HEK293T (cell line): ENCODE data around the gene ILDR2.

Experiments
- CTCF ChIA-PET: fragments of 350-600 bp; formaldehyde crosslinking; extraction: SDS; loops from one replicate; lab custom pipeline; 2021; ENCODE audit warnings: antibody characterized with exemption, inconsistent platforms; lab: Yijun Ruan, JAX
- POLR2A ChIA-PET: fragments of 350-600 bp; formaldehyde crosslinking; extraction: SDS; loops from one replicate; lab custom pipeline; 2020; ENCODE audit warnings: antibody characterized with exemption, inconsistent platforms; lab: Yijun Ruan, JAX
- DNase-seq: peaks from one replicate; pipeline ENCODE4 v3.0.0; 2012; ENCODE audit warnings: mixed read lengths; ENCODE audit errors: extremely low spot score
- ARNT ChIP-seq: fragments of 450-650 bp; IDR thresholded peaks from 2 replicates; pipeline ENCODE4 v1.6.1; 2017; ENCODE audit warnings: mild to moderate bottlenecking
- BHLHE40 ChIP-seq: fragments of 450-650 bp; IDR thresholded peaks from 2 replicates; pipeline ENCODE4 v1.6.1; 2016; ENCODE audit warnings: mild to moderate bottlenecking, moderate library complexity, borderline replicate concordance
- CTBP1 ChIP-seq: fragments of 450-650 bp; IDR thresholded peaks from 2 replicates; pipeline ENCODE4 v1.6.1; 2016; ENCODE audit warnings: borderline replicate concordance
- ELF4 ChIP-seq: fragments of 450-650 bp; IDR thresholded peaks from 2 replicates; pipeline ENCODE4 v1.6.1; 2017; ENCODE audit warnings: antibody characterized with exemption
- FOXA1 ChIP-seq: fragments of 450-650 bp; IDR thresholded peaks from 2 replicates; pipeline ENCODE4 v1.6.1; 2016; ENCODE audit warnings: mild to moderate bottlenecking
- FOXK2 ChIP-seq: fragments of 450-650 bp; IDR thresholded peaks from 2 replicates; pipeline ENCODE4 v1.6.1; 2016; ENCODE audit warnings: mild to moderate bottlenecking
- FOXM1 ChIP-seq: fragments of 450-650 bp; IDR thresholded peaks from 2 replicates; pipeline ENCODE4 v1.6.1; 2017; ENCODE audit warnings: mild to moderate bottlenecking, borderline replicate concordance
- HDGF ChIP-seq: fragments of 450-650 bp; IDR thresholded peaks from 2 replicates; pipeline ENCODE4 v1.6.1; 2017; ENCODE audit warnings: antibody characterized with exemption, borderline replicate concordance
- L3MBTL2 ChIP-seq: fragments of 450-650 bp; conservative IDR thresholded peaks from 2 replicates; pipeline ENCODE4 v1.6.1; 2016; ENCODE audit warnings: mild to moderate bottlenecking
- LEF1 ChIP-seq: fragments of 450-650 bp; IDR thresholded peaks from 2 replicates; pipeline ENCODE4 v1.6.1; 2017; ENCODE audit warnings: mild to moderate bottlenecking, borderline replicate concordance
- NFRKB ChIP-seq: fragments of 450-650 bp; IDR thresholded peaks from 2 replicates; pipeline ENCODE4 v1.6.1; 2016; ENCODE audit warnings: mild to moderate bottlenecking, moderate library complexity
- PKNOX1 ChIP-seq: fragments of 450-650 bp; IDR thresholded peaks from 2 replicates; pipeline ENCODE4 v1.6.1; 2016
- SP1 ChIP-seq: fragments of 450-650 bp; IDR thresholded peaks from 2 replicates; pipeline ENCODE4 v1.6.1; 2017
- SUZ12 ChIP-seq: fragments of 450-650 bp; IDR thresholded peaks from 2 replicates; pipeline ENCODE4 v1.6.1; 2016; ENCODE audit warnings: mild to moderate bottlenecking
- TARDBP ChIP-seq: fragments of 450-650 bp; IDR thresholded peaks from 2 replicates; pipeline ENCODE4 v1.6.1; 2016
- ZNF384 ChIP-seq: fragments of 450-650 bp; IDR thresholded peaks from 2 replicates; pipeline ENCODE4 v1.6.1; 2016

The ILDR2 gene

DNA sequence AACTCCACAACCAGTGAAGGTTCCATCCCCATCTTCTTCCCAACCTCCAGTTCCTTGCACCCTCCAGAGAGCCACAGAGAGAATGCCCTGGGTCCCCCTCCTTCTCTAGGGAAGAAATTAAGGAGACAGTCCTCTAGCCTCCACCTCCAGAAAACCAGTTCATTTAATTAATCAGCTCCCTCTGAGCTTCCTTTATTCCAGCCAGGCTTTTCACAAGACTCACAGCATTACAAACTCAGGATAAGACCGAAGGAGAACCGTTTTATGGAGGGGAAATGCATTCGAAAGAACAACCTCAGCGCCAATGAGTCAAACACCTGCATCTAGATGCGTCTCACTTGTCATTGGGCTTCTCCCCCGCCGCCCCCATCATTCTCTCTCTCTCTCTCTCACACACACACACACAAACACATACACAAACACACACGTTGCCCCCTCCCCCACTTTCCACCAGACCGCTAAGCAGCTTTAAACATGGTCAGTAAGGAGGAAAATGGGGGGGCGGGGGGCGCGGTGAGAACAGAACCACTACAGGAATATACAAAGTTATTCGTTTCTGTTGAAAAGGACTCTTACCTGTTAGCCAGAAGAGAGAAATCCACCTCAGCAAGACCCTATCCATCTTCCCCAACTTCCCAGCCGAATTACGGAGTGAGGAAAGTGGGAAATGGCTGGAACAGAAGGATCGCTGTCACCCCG, 544 bp downstream of the ILDR2 start:
- POLR2A ChIA-PET: interaction anchor here (0.6 kb wide), 2 partner anchors 66 to 260 kb away, joined by 3 read pairs; no protein-coding TSS in a partner anchor
- 0 out of 2 replicates have a peak, but pooled peaks have one; percentile 19 for TF ChIP-seq CTBP1
- TF ChIP-seq ZNF384: no peak
- DNase-seq: no peak
- CTCF ChIA-PET: interaction anchor here (0.5 to 0.7 kb wide), 3 partner anchors 30 to 713 kb away, joined by 3 read pairs; no protein-coding TSS in a partner anchor

DNA sequence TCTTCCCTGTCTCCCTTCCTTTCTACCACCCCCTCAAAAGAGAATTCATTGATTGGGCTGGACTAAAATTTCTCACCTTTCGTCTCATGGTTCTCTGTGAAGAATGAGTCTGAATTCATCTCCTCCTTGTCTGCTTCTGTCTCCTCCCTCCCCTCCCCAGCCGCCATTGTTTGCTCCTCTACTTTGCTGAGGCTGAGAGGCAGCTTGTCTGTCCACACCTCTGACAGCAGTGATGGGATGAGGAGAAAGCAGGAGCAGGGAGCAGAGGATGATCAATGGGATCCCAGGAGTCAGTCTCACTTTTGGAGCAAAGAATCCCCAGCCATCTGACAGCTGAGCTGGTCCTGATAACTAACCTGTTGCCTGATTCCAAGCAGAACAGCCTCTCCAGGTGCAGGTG, 2.5 kb downstream of the ILDR2 start:
- TF ChIP-seq PKNOX1 (no peak), FOXA1 (no peak), ARNT (no peak), SP1 (no peak), NFRKB (no peak), FOXM1 (no peak)
- ChIA-PET POLR2A (no interaction called here), CTCF (interaction anchor here (0.6 kb wide), 1 partner anchor 68 kb away, joined by 4 read pairs; no protein-coding TSS in a partner anchor)
- DNase-seq: no peak

DNA sequence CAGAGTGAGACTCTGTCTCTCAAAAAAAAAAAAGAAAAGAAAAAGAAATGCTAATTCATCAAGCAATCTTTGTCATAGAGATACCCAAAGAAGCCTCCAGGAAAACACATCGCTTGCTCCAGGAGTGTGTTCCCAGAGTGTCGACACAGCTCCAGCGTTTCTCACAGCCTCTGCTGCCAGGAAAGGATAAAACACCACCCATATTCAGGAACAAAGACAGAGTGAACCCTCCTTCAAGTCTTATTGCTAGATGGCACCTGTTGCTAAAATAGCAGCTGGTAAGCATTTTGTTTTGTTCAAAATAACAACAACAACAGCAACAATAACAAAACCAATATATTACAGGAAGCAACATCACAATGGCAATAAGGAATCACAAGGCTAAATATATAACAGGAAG, 3.1 kb downstream of the ILDR2 start:
- ChIA-PET CTCF (interaction anchor here (0.6 kb wide), 1 partner anchor 69 kb away, joined by 4 read pairs; no protein-coding TSS in a partner anchor), POLR2A (interaction anchor here (0.8 kb wide), 1 partner anchor 133 kb away, joined by 3 read pairs; the partner anchor contains the start of gene POGK)
- TF ChIP-seq NFRKB: no peak
- no peak for TF ChIP-seq BHLHE40
- TF ChIP-seq LEF1: no peak
- no peak for TF ChIP-seq FOXK2
- TF ChIP-seq PKNOX1: no peak
- no peak for TF ChIP-seq TARDBP
- TF ChIP-seq FOXM1: no peak
- no peak for TF ChIP-seq HDGF
- no peak for TF ChIP-seq ZNF384
- no peak for TF ChIP-seq SP1
- TF ChIP-seq FOXA1: no peak
- no peak for TF ChIP-seq ARNT
- no peak for TF ChIP-seq CTBP1
- no peak for DNase-seq

DNA sequence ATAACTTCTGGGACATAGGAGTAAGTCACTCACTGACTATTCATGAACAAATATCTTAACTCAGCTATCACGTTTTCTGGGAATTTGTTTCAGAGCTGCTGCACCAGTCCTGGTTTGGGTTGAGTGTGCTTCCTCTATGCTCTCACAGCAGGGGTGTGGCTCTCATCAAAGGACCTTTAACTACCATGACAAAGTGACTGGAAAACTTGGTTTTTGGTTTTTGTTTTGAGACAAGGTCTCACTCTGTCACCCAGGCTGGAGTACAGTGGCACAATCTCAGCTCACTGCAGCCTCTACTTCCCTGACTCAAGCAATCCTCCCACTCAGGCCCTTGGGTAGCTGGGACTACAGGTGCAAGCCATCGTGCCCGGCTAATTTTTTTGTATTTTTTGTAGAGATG, 4.1 kb downstream of the ILDR2 start:
- POLR2A ChIA-PET: no interaction called here
- CTCF ChIA-PET: interaction anchor here (0.6 kb wide), 1 partner anchor 1420 kb away, joined by 3 read pairs; no protein-coding TSS in a partner anchor
- DNase-seq: no peak
- TF ChIP-seq CTBP1 (no peak), LEF1 (no peak), FOXA1 (no peak), TARDBP (no peak), ZNF384 (no peak), FOXK2 (no peak), SUZ12 (no peak), PKNOX1 (no peak), HDGF (no peak), ARNT (no peak)

- TF ChIP-seq BHLHE40 (no peak), LEF1 (no peak), CTBP1 (no peak), TARDBP (no peak), NFRKB (no peak), SP1 (no peak), FOXM1 (no peak), FOXK2 (no peak), FOXA1 (no peak), L3MBTL2 (no peak), ZNF384 (no peak), SUZ12 (no peak), ARNT (no peak), HDGF (no peak), ELF4 (no peak)
- POLR2A ChIA-PET: no interaction called here
Measured at GRCh38 chr1:166969074-166969677, 6.2 kb downstream of the ILDR2 start.

GRCh38 chr1:166960858-166961474, 14.4 kb downstream of the ILDR2 start:
- TF ChIP-seq FOXA1: no peak
- TF ChIP-seq HDGF: no peak
- TF ChIP-seq BHLHE40: no peak
- no peak for TF ChIP-seq FOXK2
- no peak for TF ChIP-seq SP1
- TF ChIP-seq FOXM1: no peak
- TF ChIP-seq SUZ12: no peak
- TF ChIP-seq PKNOX1: no peak
- no peak for TF ChIP-seq ELF4
- no peak for TF ChIP-seq CTBP1
- no peak for TF ChIP-seq TARDBP
- no peak for TF ChIP-seq L3MBTL2
- no peak for TF ChIP-seq ARNT
- no peak for TF ChIP-seq ZNF384
- no peak for TF ChIP-seq NFRKB
- TF ChIP-seq LEF1: no peak

More at GRCh38 chr1:166969074-166969677, 6.2 kb downstream of the ILDR2 start:
- DNase-seq: no peak
- CTCF ChIA-PET: interaction anchor here (0.7 to 1.6 kb wide), 2 partner anchors 59 to 75 kb away, joined by 3 to 4 read pairs; no protein-coding TSS in a partner anchor

More at GRCh38 chr1:166960858-166961474, 14.4 kb downstream of the ILDR2 start:
- ChIA-PET CTCF (no interaction called here), POLR2A (no interaction called here)
- no peak for DNase-seq
